GM12878 (cell line): ENCODE measurements around the gene DEXI. TPM values are rescaled to one million over a fixed set of nuclear protein-coding genes. Genes with fewer than 3 reads are reported as not detected.

Experiments used
- ATF3 ChIP-seq: IDR thresholded peaks from 2 replicates; pipeline ENCODE4 v1.6.1; 2011; ENCODE audit warnings: low read depth, mild to moderate bottlenecking, low read length, moderate library complexity, borderline replicate concordance; ENCODE audit errors: extremely low read depth
- BCL11A ChIP-seq: IDR thresholded peaks from 2 replicates; pipeline ENCODE4 v1.6.1; 2011; ENCODE audit warnings: low read depth, low read length
- CBFB ChIP-seq: IDR thresholded peaks from 2 replicates; pipeline ENCODE4 v1.6.1; 2016; ENCODE audit warnings: antibody characterized with exemption, low read depth
- EP300 ChIP-seq, 2 experiments: fragments of 150-350 bp in 1 of 2; IDR thresholded peaks; 2 replicates each; pipeline ENCODE4 v1.6.1; 2011 to 2012; ENCODE audit warnings: low read depth in 2 of 2, low read length in 2 of 2, borderline replicate concordance in 1 of 2, improper control_type of control experiment in 1 of 2, inconsistent platforms in 1 of 2; ENCODE audit not compliant: control insufficient read depth in 1 of 2
- ESRRA ChIP-seq: IDR thresholded peaks from 2 replicates; pipeline ENCODE4 v1.6.1; 2012; ENCODE audit warnings: mild to moderate bottlenecking, low read length, improper control_type of control experiment
- KAT2A ChIP-seq: conservative IDR thresholded peaks from 2 replicates; pipeline ENCODE4 v1.6.1; 2011; ENCODE audit warnings: low read depth, low read length; ENCODE audit not compliant: control insufficient read depth
- KDM1A ChIP-seq: fragments of 200-600 bp; sonication (generic); IDR thresholded peaks from 2 replicates; pipeline ENCODE4 v1.6.1; 2016; ENCODE audit warnings: borderline replicate concordance
- NFYA ChIP-seq: IDR thresholded peaks from 2 replicates; pipeline ENCODE4 v1.6.1; 2011; ENCODE audit warnings: low read depth, mild to moderate bottlenecking, low read length, improper control_type of control experiment, borderline replicate concordance
- NFYB ChIP-seq: IDR thresholded peaks from 2 replicates; pipeline ENCODE4 v1.6.1; 2011; ENCODE audit warnings: low read depth, mild to moderate bottlenecking, low read length, improper control_type of control experiment, moderate library complexity; ENCODE audit not compliant: insufficient read depth
- POLR2A ChIP-seq: IDR thresholded peaks from 2 replicates; pipeline ENCODE4 v1.6.1; 2011; ENCODE audit warnings: low read depth, mild to moderate bottlenecking, low read length
- RELA ChIP-seq: fragments of 450-650 bp; IDR thresholded peaks from 2 replicates; pipeline ENCODE4 v1.8.0; 2014; ENCODE audit warnings: borderline replicate concordance; ENCODE audit not compliant: partially characterized antibody
- REST ChIP-seq: IDR thresholded peaks from 2 replicates; pipeline ENCODE4 v1.6.1; 2012; ENCODE audit warnings: mild to moderate bottlenecking, low read depth, low read length
- SREBF2 ChIP-seq: IDR thresholded peaks from 2 replicates; pipeline ENCODE4 v1.6.1; 2012; ENCODE audit warnings: mild to moderate bottlenecking, low read length
- ZBTB11 ChIP-seq: fragments of 450-650 bp; formaldehyde crosslinking; IDR thresholded peaks from 2 replicates; pipeline ENCODE4 v1.5.0; 2022; ENCODE audit warnings: mild to moderate bottlenecking, missing genetic modification characterization
- ZBTB40 ChIP-seq: fragments of 450-650 bp; IDR thresholded peaks from 2 replicates; pipeline ENCODE4 v1.6.1; 2016; ENCODE audit warnings: mild to moderate bottlenecking, moderate library complexity, borderline replicate concordance
- ZNF384 ChIP-seq: IDR thresholded peaks from 2 replicates; pipeline ENCODE4 v1.6.1; 2012; ENCODE audit warnings: low read depth, mild to moderate bottlenecking, low read length, improper control_type of control experiment, borderline replicate concordance
- ZSCAN29 ChIP-seq: fragments of 450-650 bp; IDR thresholded peaks from 2 replicates; pipeline ENCODE4 v1.6.1; 2017; ENCODE audit warnings: mild to moderate bottlenecking, moderate library complexity
- polyA plus RNA-seq, 11 experiments: library from polyadenylated mRNA; depleted of rRNA in 4 of 11; unstranded in 6 of 11; stranded (reverse) in 5 of 11; fragments of >200 nt; fragmentation: Nextera tagmentation in 4 of 11; fragmentation: Illumina TruSeq in 1 of 11; extraction: Ambion mirVana in 4 of 11; extraction: Trizol in 1 of 11; gene quantifications; 1 replicate in 1 of 11; 2 replicates in 10 of 11; pipeline versions ENCODE4 v1.2.1 to v1.2.3, GENCODE V29; 2011 to 2016; ENCODE audit warnings: inconsistent platforms in 2 of 11, missing spikeins in 2 of 11, low read depth in 1 of 11
- total RNA-seq, 4 experiments: library from RNA; depleted of rRNA in 3 of 4; stranded (reverse); fragments of >200 nt in 3 of 4; fragmentation: Illumina TruSeq in 1 of 4; extraction: Trizol in 1 of 4; gene quantifications; 2 replicates each; pipeline versions ENCODE4 v1.2.1 to v1.2.3, GENCODE V29; 2013 to 2021

Gene DEXI
- total and polyA plus RNA-seq, 10 of the 15 experiments (the other 5 are each of a cell fraction or from before 2014, with no cell fraction given): 1.4 to 26.3 (median 18.4) TPM

GRCh38 chr16:10964039-10964890 lies 22.0 kb upstream of the DEXI start (continued):
- TF ChIP-seq REST (no peak), POLR2A (peak; percentile 34; the same call in 1 of the 2 replicates), KDM1A (no peak), NFYB (no peak), ZNF384 (no peak), ZSCAN29 (0 out of 2 replicates have a peak, but pooled peaks have one; percentile 33), ATF3 (no peak), ZBTB11 (no peak), RELA (peak; percentile 70), BCL11A (no peak; the same call in 1 of the 2 replicates), EP300 (IDR thresholded peaks at IDR 0.05; ENCODE audit: borderline replicate concordance in 1 of 2, control insufficient read depth in 1 of 2, low read depth in 2 of 2, low read length in 2 of 2) (peak; percentile 35 to 38; a peak in 2 of 4 replicates), KAT2A (no peak), ESRRA (no peak), SREBF2 (no peak), NFYA (no peak), CBFB (peak; percentile 94), ZBTB40 (no peak)
